ENCODE results near the gene ADGRL1. TPM values are rescaled to one million over a fixed set of nuclear protein-coding genes. Genes with fewer than 3 reads are reported as not detected.

Gene ADGRL1
- total RNA-seq, 1 experiment from 2014 or later: 117 TPM

DNA sequence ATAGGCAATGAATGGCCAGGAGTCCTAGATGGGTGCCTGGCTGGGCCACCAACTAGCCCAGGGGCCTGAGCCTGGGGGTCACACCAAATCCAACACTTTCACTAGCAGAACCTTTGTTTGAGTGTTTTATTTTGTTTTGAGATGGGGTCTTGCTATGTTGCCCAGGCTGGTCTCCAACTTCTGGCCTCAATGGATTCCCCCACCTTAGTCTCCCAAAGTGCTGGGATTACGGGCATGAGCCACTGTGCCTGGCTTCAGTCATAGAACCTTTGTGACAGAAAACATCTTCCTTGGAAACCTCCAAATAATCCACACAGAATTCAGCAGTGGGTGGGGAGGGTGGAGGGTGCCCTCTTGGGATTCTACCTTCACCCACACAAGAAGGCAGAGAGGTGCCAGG lies 94.5 kb downstream of the ADGRL1 start:
- H3K27ac ChIP-seq (ENCODE audit: insufficient read length, low read depth, low read length): no peak overlapping the region
- H3K79me1 ChIP-seq (ENCODE audit: insufficient read depth, low read depth, low read length, poor library complexity, severe bottlenecking): no peaks in the 10 kb centered on the region
- H4K5ac ChIP-seq (ENCODE audit: insufficient read length, low read depth, low read length): no peak overlapping the region
- H3K4me2 ChIP-seq (ENCODE audit: insufficient read depth, insufficient read length, low read length): no peak overlapping the region
- Mint-ChIP-seq H3K36me3 (ENCODE audit: insufficient read depth in 1 of 3, low read depth in 3 of 3) (no peaks in the 10 kb centered on the region; a peak in 1 of 7 replicates), H3K27me3 (ENCODE audit: low read depth) (peaks cover 2% of the 10 kb centered on the region; the same call in 1 of the 2 replicates), H3K9me3 (no peaks in the 10 kb centered on the region), H3K27ac (peak overlapping the region in 1 of 3 experiments; percentile 59; a peak in 1 of 7 replicates), H3K4me1 (peaks cover 27 to 29% of the 10 kb centered on the region in 2 experiments), H3K4me3 (peak overlapping the region in 1 of 2 experiments; percentile 48; a peak in 1 of 5 replicates)
- no peak overlapping the region for H4K91ac ChIP-seq (ENCODE audit: insufficient read length, low read depth, low read length)
- H3K27me3 ChIP-seq (ENCODE audit: insufficient read depth, low read length): no peaks in the 10 kb centered on the region; the same call in 1 of the 2 replicates
- H2BK12ac ChIP-seq (ENCODE audit: insufficient read length, low read depth, low read length): no peak overlapping the region
- H2BK15ac ChIP-seq (ENCODE audit: low read depth, low read length): no peak overlapping the region
- H3K4me1 ChIP-seq (ENCODE audit: insufficient read depth, low read length): peaks cover 7% of the 10 kb centered on the region; the same call in 1 of the 2 replicates
- no peak overlapping the region for H2BK20ac ChIP-seq (ENCODE audit: low read depth, low read length, poor library complexity, severe bottlenecking)
- H3K18ac ChIP-seq (ENCODE audit: insufficient read length, low read depth, low read length): no peak overlapping the region
- no CpG with 5 or more reads among the region's 1 CpG for WGBS (ENCODE audit: extremely low coverage, insufficient read length, low lambda C conversion rate)
- H3K4ac ChIP-seq (ENCODE audit: low read depth, low read length): no peak overlapping the region
- TF ChIP-seq, protein P1, sequence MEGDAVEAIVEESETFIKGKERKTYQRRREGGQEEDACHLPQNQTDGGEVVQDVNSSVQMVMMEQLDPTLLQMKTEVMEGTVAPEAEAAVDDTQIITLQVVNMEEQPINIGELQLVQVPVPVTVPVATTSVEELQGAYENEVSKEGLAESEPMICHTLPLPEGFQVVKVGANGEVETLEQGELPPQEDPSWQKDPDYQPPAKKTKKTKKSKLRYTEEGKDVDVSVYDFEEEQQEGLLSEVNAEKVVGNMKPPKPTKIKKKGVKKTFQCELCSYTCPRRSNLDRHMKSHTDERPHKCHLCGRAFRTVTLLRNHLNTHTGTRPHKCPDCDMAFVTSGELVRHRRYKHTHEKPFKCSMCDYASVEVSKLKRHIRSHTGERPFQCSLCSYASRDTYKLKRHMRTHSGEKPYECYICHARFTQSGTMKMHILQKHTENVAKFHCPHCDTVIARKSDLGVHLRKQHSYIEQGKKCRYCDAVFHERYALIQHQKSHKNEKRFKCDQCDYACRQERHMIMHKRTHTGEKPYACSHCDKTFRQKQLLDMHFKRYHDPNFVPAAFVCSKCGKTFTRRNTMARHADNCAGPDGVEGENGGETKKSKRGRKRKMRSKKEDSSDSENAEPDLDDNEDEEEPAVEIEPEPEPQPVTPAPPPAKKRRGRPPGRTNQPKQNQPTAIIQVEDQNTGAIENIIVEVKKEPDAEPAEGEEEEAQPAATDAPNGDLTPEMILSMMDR (conservative IDR thresholded peaks at IDR 0.05): no peak
- H2BK5ac ChIP-seq (ENCODE audit: insufficient read length, low read length): no peak overlapping the region
- H3K14ac ChIP-seq (ENCODE audit: insufficient read depth, low read length): no peak overlapping the region
- no peak for DNase-seq
- H3K23ac ChIP-seq (ENCODE audit: insufficient read length, low read depth, low read length): no peak overlapping the region
- no peak overlapping the region for H2BK120ac ChIP-seq (ENCODE audit: low read depth, low read length, poor library complexity, severe bottlenecking)
- no peak overlapping the region for H4K8ac ChIP-seq (replicated peaks; ENCODE audit: insufficient read length, low read depth, low read length)
- H4K20me1 ChIP-seq (ENCODE audit: control insufficient read depth, insufficient read depth, insufficient read length): no peaks in the 10 kb centered on the region
- no peak overlapping the region for H3K9ac ChIP-seq (ENCODE audit: extremely low read depth, insufficient read length, low read length)
- peaks cover under 1% of the 10 kb centered on the region for H3K23me2 ChIP-seq (ENCODE audit: insufficient read length, low read depth, low read length, poor library complexity, severe bottlenecking)
- H3K79me2 ChIP-seq (ENCODE audit: insufficient read depth, low read length): no peaks in the 10 kb centered on the region; the same call in 1 of the 2 replicates
- no peak overlapping the region for H2AK5ac ChIP-seq (ENCODE audit: insufficient read length, low read length)
- no peaks in the 10 kb centered on the region for H3K9me3 ChIP-seq (ENCODE audit: control insufficient read depth, low read depth, low read length)
- no peak overlapping the region for H2AFZ ChIP-seq (ENCODE audit: low read length)
- H3K56ac ChIP-seq (ENCODE audit: insufficient read length, low read depth, low read length): no peak overlapping the region
- no peak overlapping the region for H3T11ph ChIP-seq (ENCODE audit: low read length)

All from H9 (cell line).